Heart right ventricle (tissue), 16 donors: Measurements from ENCODE around the gene NFIC. TPM values are rescaled to one million over a fixed set of nuclear protein-coding genes. Genes with fewer than 3 reads are reported as not detected.

Source experiments
- ATAC-seq, 8 donors: fragments of 200-7000 bp; cut with Tn5 transposase; one replicate each; pipeline ENCODE4 v1.9.1; 2020; ENCODE audit warnings: mild to moderate bottlenecking in 8 of 8, moderate library complexity in 8 of 8, moderate number of reproducible peaks in 1 of 8
- DNase-seq, 2 donors: peaks; one replicate each; pipeline ENCODE4 v3.0.0-alpha.2; 2020
- H3K27ac ChIP-seq, 10 donors: fragments of 200-600 bp; sonication (generic) in 2 of 10; one replicate each; pipeline versions ENCODE4 v1.5.0 to v1.8.0; 2020 to 2022; ENCODE audit warnings: mild to moderate bottlenecking in 3 of 10
- H3K27me3 ChIP-seq, 7 donors: fragments of 200-600 bp; one replicate each; pipeline ENCODE4 v1.8.0; 2021 to 2022; ENCODE audit warnings: mild to moderate bottlenecking in 2 of 7
- H3K36me3 ChIP-seq, 9 donors: fragments of 200-600 bp; sonication (generic) in 1 of 9; one replicate each; pipeline versions ENCODE4 v1.5.0 to v1.8.0; 2020 to 2022; ENCODE audit warnings: mild to moderate bottlenecking in 2 of 9
- H3K4me1 ChIP-seq, 9 donors: fragments of 200-600 bp; sonication (generic) in 1 of 9; one replicate each; pipeline versions ENCODE4 v1.5.0 to v1.8.0; 2020 to 2022; ENCODE audit warnings: mild to moderate bottlenecking in 4 of 9
- H3K4me3 ChIP-seq, 10 donors: fragments of 200-600 bp; sonication (generic) in 2 of 10; one replicate each; pipeline versions ENCODE4 v1.5.0 to v1.8.0; 2020 to 2022; ENCODE audit warnings: mild to moderate bottlenecking in 7 of 10, moderate library complexity in 2 of 10
- H3K9me3 ChIP-seq, 11 donors: fragments of 200-600 bp in 10 of 11; sonication (generic) in 2 of 11; one replicate each; pipeline versions ENCODE4 v1.5.0 to v1.8.0; 2013 to 2022; ENCODE audit warnings: mild to moderate bottlenecking in 2 of 11, control low read depth in 1 of 11, moderate library complexity in 1 of 11
- WGBS, 2 donors: extraction: QIAGEN DNeasy Blood & Tissue Kit; methylation state at CpG; one replicate each; pipeline ENCODE4 v1.1.7; 2013; ENCODE audit warnings: inconsistent platforms in 1 of 2; 5-methylcytosine and 5-hydroxymethylcytosine counted together
- intact Hi-C, 10 donors: fragments of 100-400 bp; cut with DNase I; formaldehyde crosslinking; loops; one replicate each; pipeline versions ENCODE4 v1.11.1 to v1.14.2; 2022
- polyA plus RNA-seq, 2 donors: library from polyadenylated mRNA; stranded (reverse); fragments of 200-250 nt; gene quantifications; one replicate each; pipeline ENCODE4 v1.2.3, GENCODE V29; 2013
- total RNA-seq, 10 donors: library from RNA; stranded (reverse); fragmentation: NEBNext Ultra II Directional in 3 of 10; extraction: Animal tissue kit (Norgen Biotek cat#: 25700) in 3 of 10; gene quantifications; one replicate each; pipeline versions ENCODE4 v1.2.1 to v1.2.4, GENCODE V29; 2021 to 2023
- TF ChIP-seq, protein P1 (sequence below), 9 donors: fragments of 200-600 bp; sonication (generic) in 2 of 9; IDR thresholded peaks; one replicate each; pipeline versions ENCODE4 v1.5.0 to v1.8.0; 2021 to 2022; ENCODE audit warnings: antibody characterized with exemption in 9 of 9, mild to moderate bottlenecking in 5 of 9, moderate library complexity in 1 of 9
- donor health status: Arrhythmogenic right ventricular cardiomyopathy.
- donor health status: ischemic (EF 13 %, LVEDD 7.1; RV severe dilation, severe dysfunction).
- donor health status: healthy with polysubstance abuse.
- donor health status: DM: no; HTN: yes; CAD: no.
- donor health status: DM: no; HTN: no; CAD: no.
- donor health status: ischemic (EF 25% LVEDD 6.9; RV normal size, moderate dysfunction).
- donor health status: ischemic (EF 25% LVEDD 5.7; RV mildly dilated, moderate dysfunction).
- donor health status: healthy.
- donor health status: DM: yes; HTN: yes; CAD: no.
- donor health status: Ischemic cardiomyopathy.
- donor health status: ischemic (EF 35%, LVEDD 5.7; RV mildly dilated, moderate dysfunction).
- donor health status: nonischemic (EF 11% LVEDD 7.7; RV severe dilation, severe dysfunction).
- donor health status: DM: yes; HTN: yes; CAD: no.
- donor health status: PGD.
- donor health status: ischemic (EF 29% LVEDD 5.4; RV normal size, mild dysfunction).
- donor health status: nonischemic (EF 23%, LVEDD 6.1; RV moderate dilation, normal function).

The NFIC gene
- total and polyA plus RNA-seq, 12 donors, result 52.3 to 217 (median 157) TPM

DNA sequence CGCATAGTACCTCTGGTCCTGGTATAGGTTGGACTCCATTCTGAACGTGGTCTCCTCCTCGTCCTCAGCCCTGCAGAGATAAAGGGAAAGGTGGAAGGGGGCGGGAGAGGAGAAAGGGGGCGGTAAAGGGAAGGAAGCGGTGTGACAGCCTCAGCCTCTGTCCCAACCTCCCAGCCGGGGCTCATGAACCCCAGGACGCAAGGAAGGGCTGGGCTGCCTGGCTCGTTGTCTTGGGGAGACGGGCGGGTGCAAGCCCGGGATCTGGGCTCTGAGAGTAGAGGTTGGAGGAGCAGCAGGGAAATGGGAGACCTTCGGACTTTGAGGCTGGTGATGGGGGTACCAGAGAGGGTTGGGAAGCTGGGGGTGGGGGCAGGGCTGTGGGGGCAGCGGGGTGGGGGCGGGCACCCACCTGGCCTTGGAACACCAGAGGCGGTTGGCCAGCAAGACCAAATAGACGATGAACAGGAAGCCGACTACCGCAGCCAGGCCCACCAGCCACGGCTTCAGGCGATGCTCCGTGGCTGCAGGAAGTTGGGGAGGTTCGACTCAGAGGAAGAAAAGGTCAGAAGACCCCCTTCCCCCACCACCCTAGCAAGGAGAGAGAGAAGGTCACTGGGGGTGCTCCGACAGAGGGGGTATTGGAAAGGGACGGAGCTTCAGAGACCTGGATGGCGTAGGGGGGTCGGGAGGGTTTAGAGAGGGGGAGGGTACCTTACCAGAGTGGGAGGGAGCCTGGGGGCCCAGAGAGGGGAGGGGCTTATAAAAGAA is 112.2 kb downstream of the NFIC start:
- peaks cover 0 to 3% (median 0%) of the 10 kb centered on the region in 9 donors for H3K4me1 ChIP-seq
- H3K27me3 ChIP-seq, result peaks cover 15 to 43% (median 39%) of the 10 kb centered on the region in 7 donors
- TF ChIP-seq, protein P1, sequence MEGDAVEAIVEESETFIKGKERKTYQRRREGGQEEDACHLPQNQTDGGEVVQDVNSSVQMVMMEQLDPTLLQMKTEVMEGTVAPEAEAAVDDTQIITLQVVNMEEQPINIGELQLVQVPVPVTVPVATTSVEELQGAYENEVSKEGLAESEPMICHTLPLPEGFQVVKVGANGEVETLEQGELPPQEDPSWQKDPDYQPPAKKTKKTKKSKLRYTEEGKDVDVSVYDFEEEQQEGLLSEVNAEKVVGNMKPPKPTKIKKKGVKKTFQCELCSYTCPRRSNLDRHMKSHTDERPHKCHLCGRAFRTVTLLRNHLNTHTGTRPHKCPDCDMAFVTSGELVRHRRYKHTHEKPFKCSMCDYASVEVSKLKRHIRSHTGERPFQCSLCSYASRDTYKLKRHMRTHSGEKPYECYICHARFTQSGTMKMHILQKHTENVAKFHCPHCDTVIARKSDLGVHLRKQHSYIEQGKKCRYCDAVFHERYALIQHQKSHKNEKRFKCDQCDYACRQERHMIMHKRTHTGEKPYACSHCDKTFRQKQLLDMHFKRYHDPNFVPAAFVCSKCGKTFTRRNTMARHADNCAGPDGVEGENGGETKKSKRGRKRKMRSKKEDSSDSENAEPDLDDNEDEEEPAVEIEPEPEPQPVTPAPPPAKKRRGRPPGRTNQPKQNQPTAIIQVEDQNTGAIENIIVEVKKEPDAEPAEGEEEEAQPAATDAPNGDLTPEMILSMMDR (IDR thresholded peaks at IDR 0.05), result no peak

GRCh38 chr19:3479177-3479833 is 112.9 kb downstream of the NFIC start:
- intact Hi-C loops, result loop anchor here in 2 of 10 donors (5.0 kb wide), 2 partner anchors 157 to 172 kb away; no protein-coding TSS in a partner anchor
- TF ChIP-seq, protein P1 (IDR thresholded peaks at IDR 0.05), result no peak
- Histone ChIP-seq H3K36me3 (no peaks in the 10 kb centered on the region), H3K27me3 (peaks cover 15 to 50% (median 42%) of the 10 kb centered on the region in 7 donors), H3K27ac (no peak overlapping the region), H3K4me3 (no peak overlapping the region), H3K4me1 (peaks cover 0 to 3% (median 0%) of the 10 kb centered on the region in 9 donors), H3K9me3 (no peaks in the 10 kb centered on the region)
- ATAC-seq (no peak), DNase-seq (no peak)
- WGBS, 2 donors, result 38 to 50% methylated on average over 7 of the region's 7 CpGs

More for the DNA sequence above, 112.2 kb downstream of the NFIC start:
- intact Hi-C loops, result loop anchor here in 2 of 10 donors (5.0 kb wide), 2 partner anchors 156 to 171 kb away; no protein-coding TSS in a partner anchor
- Histone ChIP-seq H3K4me3 (no peak overlapping the region), H3K36me3 (no peaks in the 10 kb centered on the region), H3K9me3 (no peaks in the 10 kb centered on the region), H3K27ac (no peak overlapping the region)
- 25 to 26% methylated on average over 27 of the region's 27 CpGs for WGBS, 2 donors
- DNase-seq (no peak), ATAC-seq (no peak)

- intact Hi-C loops, result loop anchor here in 2 of 10 donors (5.0 kb wide), 2 partner anchors 158 to 173 kb away; no protein-coding TSS in a partner anchor
- Histone ChIP-seq H3K9me3 (no peaks in the 10 kb centered on the region), H3K27me3 (peaks cover 15 to 54% (median 46%) of the 10 kb centered on the region in 7 donors), H3K4me1 (peaks cover 0 to 3% (median 0%) of the 10 kb centered on the region in 9 donors), H3K4me3 (no peak overlapping the region), H3K36me3 (no peaks in the 10 kb centered on the region), H3K27ac (no peak overlapping the region)
- WGBS, 2 donors, result 41 to 43% methylated on average over 9 of the region's 9 CpGs
- DNase-seq (no peak), ATAC-seq (no peak)
- TF ChIP-seq, protein P1 (IDR thresholded peaks at IDR 0.05), result no peak
These were observed 113.4 kb downstream of the NFIC start for GRCh38 chr19:3479834-3480215.

DNA sequence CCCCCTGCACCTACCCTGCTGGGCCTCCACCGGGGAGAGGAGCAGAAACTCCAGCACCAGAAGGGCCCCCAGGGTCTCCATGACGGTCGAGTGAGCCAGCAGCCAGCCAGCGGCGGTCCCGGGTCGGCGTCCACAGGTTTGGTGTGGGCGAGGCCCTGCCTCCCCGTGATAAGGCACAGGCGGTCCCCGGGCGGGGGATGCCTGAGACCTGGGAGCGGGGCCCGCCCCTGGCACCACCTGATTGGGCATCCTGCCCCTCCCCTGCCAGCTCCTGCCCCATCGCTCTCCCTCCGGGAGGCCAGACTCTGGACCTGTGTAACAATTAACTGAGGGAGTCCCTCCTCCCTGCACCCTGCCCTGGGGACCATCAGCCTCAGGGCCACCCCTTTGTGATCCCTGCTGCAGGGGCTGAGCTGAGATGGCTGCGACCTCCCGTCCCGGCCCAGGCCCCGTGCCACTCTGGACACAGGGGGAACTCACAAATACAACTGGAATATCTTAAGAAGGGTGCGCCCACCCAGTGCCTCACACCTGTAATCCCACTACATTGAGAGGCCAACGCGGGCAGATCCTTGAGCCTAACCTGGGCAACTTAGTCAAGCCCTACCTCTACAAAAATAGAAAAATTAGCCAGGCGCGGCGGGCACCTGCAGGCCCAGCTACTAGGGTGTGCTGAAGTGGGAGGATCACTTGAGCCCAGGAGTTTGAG is 114.2 kb downstream of the NFIC start, which contains the start of gene SMIM24:
SMIM24 (minus strand) TSS at position 143 of the 709 bp plus-strand sequence; CDS start at position 81, 62 bp downstream.
- Histone ChIP-seq H3K4me1 (peaks cover 0 to 3% (median 0%) of the 10 kb centered on the region in 9 donors), H3K36me3 (no peaks in the 10 kb centered on the region), H3K9me3 (no peaks in the 10 kb centered on the region), H3K27me3 (peaks cover 15 to 59% (median 46%) of the 10 kb centered on the region in 7 donors), H3K4me3 (no peak within 1 kb of the TSS), H3K27ac (no peak within 1 kb of the TSS)
- 39 to 40% methylated on average over 27 of the region's 27 CpGs for WGBS, 2 donors
- ATAC-seq, result no peak
- no peak for DNase-seq
- intact Hi-C loops, result no loop called here
- TF ChIP-seq, protein P1 (IDR thresholded peaks at IDR 0.05), result no peak
